HEK293 (cell line): ENCODE data around the gene CMTM5.
"Not testable (repeated sequence)": the region's sequence is repeated elsewhere in the genome, so short reads cannot be mapped to it uniquely, and the experiment has no call there.

ENCODE experiments used
- CTCF ChIA-PET: fragments of 350-600 bp; formaldehyde crosslinking; extraction: SDS; loops from one replicate; lab custom pipeline; 2021; ENCODE audit warnings: antibody characterized with exemption; lab: Yijun Ruan, JAX
- POLR2A ChIA-PET: fragments of 300-600 bp; formaldehyde crosslinking; extraction: SDS; loops from one replicate; lab custom pipeline; 2020; ENCODE audit warnings: antibody characterized with exemption, inconsistent platforms; lab: Yijun Ruan, JAX
- H3K27ac ChIP-seq: fragments of 200-500 bp; sonication (Bioruptor generic); 2 replicates; pipeline ENCODE4 v1.5.1; 2014; ENCODE audit warnings: low read depth, low read length, control low read depth, inconsistent platforms; ENCODE audit errors: extremely low read depth
- H3K36me3 ChIP-seq, 2 experiments: fragments of 200-500 bp in 1 of 2; sonication (Bioruptor generic) in 1 of 2; 1 replicate in 1 of 2; 2 replicates in 1 of 2; pipeline ENCODE4 v1.5.1; 2014 to 2017; ENCODE audit warnings: inconsistent platforms in 2 of 2, low read length in 2 of 2; ENCODE audit not compliant: control insufficient read depth in 2 of 2, insufficient read depth in 1 of 2
- H3K4me1 ChIP-seq: fragments of 200-500 bp; sonication (Bioruptor generic); 2 replicates; pipeline ENCODE4 v1.5.1; 2014; ENCODE audit warnings: mild to moderate bottlenecking, low read length, inconsistent platforms; ENCODE audit not compliant: control insufficient read depth, insufficient read depth
- H3K4me3 ChIP-seq: 2 replicates; pipeline ENCODE4 v1.5.1; 2011; ENCODE audit warnings: low read depth, mild to moderate bottlenecking, control low read depth, low read length, moderate library complexity
- H3K9me3 ChIP-seq: fragments of 200-500 bp; sonication (Bioruptor generic); 2 replicates; pipeline ENCODE4 v1.5.1; 2014; ENCODE audit warnings: low read depth, low read length, inconsistent platforms; ENCODE audit not compliant: control insufficient read depth, insufficient read depth
- AEBP2 ChIP-seq: fragments of 450-650 bp; formaldehyde crosslinking; IDR thresholded peaks from 2 replicates; pipeline ENCODE4 v1.5.1; 2016; ENCODE audit warnings: missing biosample characterization, missing genetic modification characterization, borderline replicate concordance
- BCL11A ChIP-seq: fragments of 450-650 bp; formaldehyde crosslinking; IDR thresholded peaks from 2 replicates; pipeline ENCODE4 v1.5.1; 2016; ENCODE audit warnings: low read depth, missing biosample characterization, missing genetic modification characterization
- GFI1B ChIP-seq: fragments of 450-650 bp; formaldehyde crosslinking; IDR thresholded peaks from 2 replicates; pipeline ENCODE4 v1.5.1; 2016; ENCODE audit warnings: missing biosample characterization, missing genetic modification characterization
- HOXD13 ChIP-seq: sonication (generic); formaldehyde crosslinking; IDR thresholded peaks from 2 replicates; pipeline ENCODE4 v1.8.0; 2022; ENCODE audit warnings: missing genetic modification reagents, borderline replicate concordance
- KLF1 ChIP-seq: fragments of 450-650 bp; formaldehyde crosslinking; IDR thresholded peaks from 2 replicates; pipeline ENCODE4 v1.5.1; 2016; ENCODE audit warnings: missing biosample characterization, missing genetic modification characterization
- OVOL3 ChIP-seq: fragments of 450-650 bp; formaldehyde crosslinking; IDR thresholded peaks from 2 replicates; pipeline ENCODE4 v1.5.1; 2016; ENCODE audit warnings: missing biosample characterization, missing genetic modification characterization
- PATZ1 ChIP-seq: fragments of 450-650 bp; formaldehyde crosslinking; IDR thresholded peaks from 2 replicates; pipeline ENCODE4 v1.5.1; 2016; ENCODE audit warnings: missing biosample characterization, missing genetic modification characterization
- ZFP69B ChIP-seq: fragments of 450-650 bp; formaldehyde crosslinking; IDR thresholded peaks from 2 replicates; pipeline ENCODE4 v1.5.1; 2016; ENCODE audit warnings: missing biosample characterization, missing genetic modification characterization
- ZNF133 ChIP-seq: fragments of 450-650 bp; formaldehyde crosslinking; IDR thresholded peaks from 2 replicates; pipeline ENCODE4 v1.5.1; 2016; ENCODE audit warnings: missing biosample characterization, missing genetic modification characterization
- ZNF202 ChIP-seq: fragments of 450-650 bp; formaldehyde crosslinking; IDR thresholded peaks from 2 replicates; pipeline ENCODE4 v1.5.1; 2016; ENCODE audit warnings: missing biosample characterization, missing genetic modification characterization, borderline replicate concordance
- ZNF223 ChIP-seq: fragments of 450-650 bp; formaldehyde crosslinking; IDR thresholded peaks from 2 replicates; pipeline ENCODE4 v1.5.1; 2016; ENCODE audit warnings: missing biosample characterization, missing genetic modification characterization
- ZNF266 ChIP-seq: fragments of 450-650 bp; formaldehyde crosslinking; IDR thresholded peaks from 2 replicates; pipeline ENCODE4 v1.5.1; 2016; ENCODE audit warnings: missing biosample characterization, missing genetic modification characterization, low read depth
- ZNF341 ChIP-seq: fragments of 450-650 bp; formaldehyde crosslinking; IDR thresholded peaks from 2 replicates; pipeline ENCODE4; 2016; ENCODE audit warnings: low read depth, missing biosample characterization, missing genetic modification characterization
- ZNF354C ChIP-seq: fragments of 450-650 bp; formaldehyde crosslinking; IDR thresholded peaks from 2 replicates; pipeline ENCODE4 v1.5.1; 2016; ENCODE audit warnings: missing biosample characterization, missing genetic modification characterization, low read depth, borderline replicate concordance
- ZNF473 ChIP-seq: fragments of 450-650 bp; formaldehyde crosslinking; IDR thresholded peaks from 2 replicates; pipeline ENCODE4 v1.5.1; 2017; ENCODE audit warnings: missing biosample characterization, missing genetic modification characterization
- ZNF585B ChIP-seq: fragments of 450-650 bp; formaldehyde crosslinking; IDR thresholded peaks from 2 replicates; pipeline ENCODE4 v1.5.1; 2016; ENCODE audit warnings: missing biosample characterization, missing genetic modification characterization
- ZNF629 ChIP-seq: fragments of 450-650 bp; formaldehyde crosslinking; IDR thresholded peaks from 2 replicates; pipeline ENCODE4 v1.5.1; 2017; ENCODE audit warnings: missing biosample characterization, missing genetic modification characterization
- ZNF639 ChIP-seq: fragments of 450-650 bp; formaldehyde crosslinking; IDR thresholded peaks from 2 replicates; pipeline ENCODE4 v1.5.1; 2016; ENCODE audit warnings: missing biosample characterization, missing genetic modification characterization
- ZNF658 ChIP-seq: fragments of 450-650 bp; formaldehyde crosslinking; IDR thresholded peaks from 2 replicates; pipeline ENCODE4; 2016; ENCODE audit warnings: missing biosample characterization, missing genetic modification characterization
- ZNF670 ChIP-seq: fragments of 450-650 bp; formaldehyde crosslinking; IDR thresholded peaks from 2 replicates; pipeline ENCODE4 v1.5.1; 2016; ENCODE audit warnings: missing biosample characterization, missing genetic modification characterization, low read depth
- ZNF785 ChIP-seq: fragments of 450-650 bp; formaldehyde crosslinking; IDR thresholded peaks from 2 replicates; pipeline ENCODE4 v1.5.1; 2016; ENCODE audit warnings: missing biosample characterization, missing genetic modification characterization
- ZNF837 ChIP-seq: fragments of 450-650 bp; formaldehyde crosslinking; IDR thresholded peaks from 2 replicates; pipeline ENCODE4 v1.5.1; 2016; ENCODE audit warnings: missing biosample characterization, missing genetic modification characterization
- ZXDB ChIP-seq: fragments of 450-650 bp; formaldehyde crosslinking; IDR thresholded peaks from 2 replicates; pipeline ENCODE4 v1.5.1; 2016; ENCODE audit warnings: missing biosample characterization, missing genetic modification characterization

CMTM5 gene

GRCh38 chr14:23425169-23425568 lies 48.3 kb downstream of the CMTM5 start:
- H3K4me1 ChIP-seq, result no peaks in the 10 kb centered on the region
- no peaks in the 10 kb centered on the region for H3K9me3 ChIP-seq
- TF ChIP-seq ZNF670 (tag by site-specific recombination) (no peak), ZNF133 (no peak), ZNF785 (tag by site-specific recombination) (no peak), KLF1 (no peak), BCL11A (no peak), ZNF837 (tag by site-specific recombination) (no peak), AEBP2 (tag by site-specific recombination) (no peak), ZNF354C (tag by site-specific recombination) (no peak), ZNF585B (no peak), PATZ1 (tag by site-specific recombination) (no peak), ZNF223 (tag by site-specific recombination) (no peak), ZNF341 (tag by site-specific recombination) (no peak), ZNF658 (no peak), ZNF639 (tag by site-specific recombination) (no peak), ZNF473 (tag by site-specific recombination) (no peak), ZNF202 (no peak)
- ChIA-PET POLR2A (no interaction called here), CTCF (no interaction called here)
- H3K4me3 ChIP-seq, result no peak overlapping the region
- H3K36me3 ChIP-seq, result no peaks in the 10 kb centered on the region
- no peak overlapping the region for H3K27ac ChIP-seq

DNA sequence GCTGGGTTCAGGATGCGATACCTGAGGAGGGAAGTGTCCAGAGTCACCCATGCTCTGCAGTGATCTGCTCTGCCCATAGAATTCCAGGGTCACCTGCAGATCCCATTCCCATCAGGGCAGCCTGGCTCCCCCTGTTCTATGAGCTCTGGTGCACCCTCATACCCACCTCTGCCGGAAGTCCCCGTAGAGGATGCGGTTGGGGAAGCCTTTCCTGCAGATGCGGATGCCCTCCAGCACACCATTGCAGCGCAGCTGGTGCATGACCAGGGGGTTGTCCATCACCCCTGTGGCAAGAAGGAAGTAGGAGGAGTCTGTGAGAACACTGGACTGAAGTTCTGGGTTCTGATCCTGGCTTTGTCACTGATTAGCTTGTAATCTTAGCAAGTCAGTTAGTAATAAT lies 49.0 kb downstream of the CMTM5 start:
- CTCF ChIA-PET, result interaction anchor here (0.6 to 1.4 kb wide), 2 partner anchors 30 to 46 kb away, joined by 4 to 5 read pairs; no protein-coding TSS in a partner anchor
- H3K36me3 ChIP-seq, H3K4me1 ChIP-seq, POLR2A ChIA-PET, H3K27ac ChIP-seq, H3K4me3 ChIP-seq, H3K9me3 ChIP-seq: not testable (repeated sequence)

GRCh38 chr14:23428686-23429495 lies 52.0 kb downstream of the CMTM5 start:
- Histone ChIP-seq H3K27ac (no peak overlapping the region), H3K4me1 (no peaks in the 10 kb centered on the region), H3K36me3 (no peaks in the 10 kb centered on the region), H3K9me3 (no peaks in the 10 kb centered on the region), H3K4me3 (no peak overlapping the region)
- ChIA-PET POLR2A (no interaction called here), CTCF (no interaction called here)
- TF ChIP-seq ZFP69B (no peak), OVOL3 (tag by site-specific recombination) (no peak), ZNF629 (tag by site-specific recombination) (no peak), ZXDB (tag by site-specific recombination) (no peak), ZNF785 (tag by site-specific recombination) (no peak), GFI1B (no peak), HOXD13 (CRISPR knock-in tag) (no peak), ZNF266 (tag by site-specific recombination) (no peak)
